GM19193 (cell line): ENCODE data around the gene EFNB3.

ENCODE experiments used
- POLR2A ChIP-seq: IDR thresholded peaks from 4 replicates; pipeline ENCODE4 v1.6.1; 2011; ENCODE audit not compliant: insufficient read depth, insufficient read length; ENCODE audit errors: extremely low read depth

EFNB3 gene

DNA sequence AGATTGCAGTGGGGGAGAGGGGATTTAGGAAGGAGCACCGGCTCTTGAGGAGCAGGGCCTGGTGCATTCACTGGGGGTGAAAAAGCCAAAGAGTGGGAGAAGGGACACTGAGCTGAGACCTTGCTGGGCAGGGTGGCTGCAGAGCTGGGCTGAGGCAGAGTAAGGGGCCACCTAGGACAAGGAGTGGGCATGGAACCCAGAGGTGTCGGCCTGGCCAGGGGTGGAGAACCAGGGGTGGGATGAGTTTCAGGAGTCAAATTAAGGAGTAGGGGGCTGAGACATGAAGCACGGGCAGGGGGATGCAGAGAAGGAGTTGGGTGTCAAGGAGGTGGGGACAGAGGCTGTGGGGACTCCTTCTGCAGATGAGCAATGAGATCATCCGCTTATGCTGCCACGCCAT is 32.6 kb downstream of the EFNB3 start:
- TF ChIP-seq POLR2A, result no peak

DNA sequence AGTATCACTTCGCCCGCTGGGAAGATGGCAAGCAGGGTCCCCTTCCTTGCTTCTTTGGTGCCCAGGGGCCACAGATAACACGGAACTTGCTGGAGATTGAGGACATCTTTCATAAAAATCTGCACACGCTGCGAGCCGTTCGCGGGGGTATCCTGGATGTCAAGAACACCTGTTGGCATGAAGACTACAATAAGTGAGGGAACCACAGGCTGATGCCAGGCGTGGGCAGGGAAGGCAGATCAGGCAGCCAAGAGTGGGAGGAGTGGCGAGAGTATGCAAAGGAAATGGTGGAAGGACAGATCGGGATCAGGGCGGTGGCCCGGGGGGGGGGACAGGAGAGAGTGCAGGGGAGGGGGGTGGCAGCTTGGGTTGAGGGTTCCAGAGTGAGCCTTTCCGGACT is 34.7 kb downstream of the EFNB3 start:
- TF ChIP-seq POLR2A, result no peak

DNA sequence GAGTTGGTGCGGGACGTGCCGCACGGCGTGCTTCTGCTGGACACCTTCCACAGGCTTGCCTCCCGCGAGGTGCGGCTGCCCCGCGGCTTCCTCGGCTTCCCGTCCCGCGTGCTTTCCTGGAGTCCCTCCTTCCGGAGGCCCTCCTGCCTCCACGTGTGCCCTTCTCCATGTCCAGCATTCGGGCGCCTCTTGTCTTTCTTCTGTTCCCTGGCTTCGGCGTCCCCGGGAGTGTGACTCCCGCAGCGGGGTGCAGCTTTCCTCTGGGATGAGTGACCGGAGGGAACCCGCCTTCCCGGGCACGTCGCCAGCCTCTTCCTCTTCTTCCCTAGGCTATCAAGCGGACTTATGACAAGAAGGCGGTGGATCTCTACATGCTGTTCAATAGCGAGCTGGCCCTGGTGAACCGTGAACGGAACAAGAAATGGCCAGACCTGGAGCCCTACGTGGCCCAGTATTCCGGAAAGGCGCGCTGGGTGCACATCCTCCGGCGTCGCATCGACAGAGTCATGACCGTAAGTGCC is 35.5 kb downstream of the EFNB3 start:
- no peak for TF ChIP-seq POLR2A

DNA sequence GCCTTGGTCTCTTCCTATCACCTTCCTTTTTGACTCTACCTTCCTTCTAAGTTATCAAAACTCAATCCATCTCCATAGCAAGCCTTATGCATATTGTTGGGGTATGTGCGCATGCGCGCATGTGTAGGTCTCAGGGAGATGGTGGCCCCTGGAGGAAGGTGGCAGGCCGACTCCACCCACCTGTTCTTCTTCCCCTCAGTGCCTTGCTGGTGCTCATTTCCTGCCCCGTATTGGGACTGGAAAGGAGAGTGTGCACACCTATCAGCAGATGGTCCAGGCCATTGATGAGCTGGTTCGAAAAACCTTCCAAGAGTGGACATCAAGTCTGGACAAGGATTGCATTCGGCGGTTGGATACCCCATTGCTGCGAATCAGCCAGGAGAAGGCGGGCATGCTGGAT is 37.7 kb downstream of the EFNB3 start:
- no peak for TF ChIP-seq POLR2A

DNA sequence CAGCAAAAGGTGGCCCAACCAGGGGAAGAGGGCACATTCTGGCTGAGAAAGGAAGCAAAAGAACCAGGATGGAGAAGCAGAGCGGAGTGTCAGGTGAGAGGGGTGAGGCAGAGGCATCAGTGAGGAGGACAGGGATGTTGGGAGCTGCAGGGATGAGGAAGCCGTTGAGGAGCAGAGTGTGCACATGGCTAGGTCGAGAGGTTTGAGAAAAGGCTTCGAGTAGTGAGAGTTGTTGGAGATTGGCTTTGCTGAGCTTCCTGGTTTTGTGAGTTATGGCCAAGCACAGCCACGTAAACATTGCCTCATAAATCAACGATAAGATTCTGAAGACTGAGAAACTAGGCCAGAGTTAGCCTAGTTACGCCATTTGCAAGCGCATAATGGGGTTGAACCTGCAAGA is 39.4 kb downstream of the EFNB3 start:
- TF ChIP-seq POLR2A, result no peak

DNA sequence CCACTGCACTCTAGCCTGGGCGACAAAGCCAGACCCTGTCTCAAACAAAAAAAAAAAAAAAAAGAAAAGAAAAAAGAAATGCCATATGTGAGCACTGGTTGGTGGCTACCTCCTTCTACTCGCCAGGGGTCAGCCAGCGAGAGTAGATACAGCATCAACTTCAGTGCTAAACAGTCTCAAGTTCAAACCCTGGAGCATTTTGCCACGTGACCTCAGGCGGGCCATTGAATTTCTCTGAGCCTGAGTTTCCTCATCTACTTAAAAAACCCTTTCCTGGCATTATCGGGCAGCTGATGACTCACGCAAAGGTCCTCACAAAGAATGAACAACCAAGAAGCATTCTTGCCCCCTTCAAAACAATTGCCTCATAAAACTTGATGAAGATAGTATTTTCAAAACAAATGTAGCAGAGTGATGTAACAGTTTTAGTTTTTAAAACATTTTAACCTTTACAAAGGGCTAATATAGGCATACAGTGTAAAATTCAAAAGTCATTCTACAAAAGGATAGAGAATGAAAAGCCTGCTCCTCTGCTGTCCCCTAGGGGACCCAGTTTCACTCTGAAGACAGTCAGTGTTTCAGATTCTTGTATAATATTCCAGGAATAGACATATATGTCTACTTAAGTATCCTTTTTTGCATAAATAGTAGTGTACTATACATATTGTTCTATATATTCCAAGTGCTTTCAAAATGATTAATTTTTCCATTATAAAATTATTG is 40.9 kb downstream of the EFNB3 start:
- TF ChIP-seq POLR2A, result no peak

DNA sequence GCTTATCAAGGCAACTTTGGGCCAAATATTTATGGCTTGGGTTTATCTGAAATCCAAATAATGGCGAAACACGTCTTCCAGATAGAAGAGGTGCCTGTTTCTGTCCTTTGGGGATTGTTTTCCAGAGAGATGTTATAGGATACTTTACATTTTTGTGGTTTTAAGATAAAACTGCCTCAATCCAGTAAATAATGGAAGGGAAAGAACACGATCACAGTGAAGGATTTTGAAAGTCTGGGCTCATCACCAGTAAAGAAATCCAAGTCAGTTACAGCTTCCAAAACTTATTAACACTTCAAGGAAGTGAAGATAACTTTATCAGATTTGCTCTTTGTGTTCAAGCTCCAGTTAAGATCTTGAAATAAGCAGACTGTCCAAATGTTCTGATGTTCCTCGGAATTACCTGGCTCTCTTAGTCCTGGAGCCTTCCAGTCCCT is 42.7 kb downstream of the EFNB3 start:
- no peak for TF ChIP-seq POLR2A

DNA sequence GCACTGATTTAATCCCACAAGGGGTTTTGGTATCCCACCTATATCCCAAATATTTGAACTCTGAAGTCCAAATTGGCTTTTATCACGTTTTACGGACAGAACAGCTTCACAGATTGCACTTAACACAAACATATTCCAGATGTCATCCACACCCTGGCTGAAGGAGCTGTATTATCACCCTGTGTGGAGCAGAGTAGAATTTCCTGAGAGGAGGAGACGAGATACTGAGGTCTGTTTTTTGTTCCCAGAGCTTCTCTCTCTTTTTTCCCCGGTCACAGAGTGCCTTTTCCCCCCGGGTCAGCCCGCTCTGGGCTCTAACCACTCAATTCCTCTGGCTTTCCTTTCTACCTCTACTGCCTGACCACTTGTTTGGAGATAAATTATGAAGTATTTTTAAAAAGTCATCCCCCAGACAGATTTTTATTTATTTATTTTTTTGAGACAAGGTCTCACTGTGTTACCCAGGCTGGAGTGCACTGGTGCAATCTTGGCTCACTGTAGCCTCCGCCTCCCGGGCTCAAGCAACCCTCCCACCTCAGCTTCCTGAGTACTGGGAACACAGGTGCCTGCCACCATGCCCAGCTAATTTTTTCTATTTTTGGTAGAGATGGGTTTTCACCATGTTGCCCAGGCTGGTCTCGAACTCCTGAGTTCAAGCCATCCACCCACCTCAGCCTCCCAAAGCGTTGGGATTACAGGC is 43.2 kb downstream of the EFNB3 start:
- no peak for TF ChIP-seq POLR2A

DNA sequence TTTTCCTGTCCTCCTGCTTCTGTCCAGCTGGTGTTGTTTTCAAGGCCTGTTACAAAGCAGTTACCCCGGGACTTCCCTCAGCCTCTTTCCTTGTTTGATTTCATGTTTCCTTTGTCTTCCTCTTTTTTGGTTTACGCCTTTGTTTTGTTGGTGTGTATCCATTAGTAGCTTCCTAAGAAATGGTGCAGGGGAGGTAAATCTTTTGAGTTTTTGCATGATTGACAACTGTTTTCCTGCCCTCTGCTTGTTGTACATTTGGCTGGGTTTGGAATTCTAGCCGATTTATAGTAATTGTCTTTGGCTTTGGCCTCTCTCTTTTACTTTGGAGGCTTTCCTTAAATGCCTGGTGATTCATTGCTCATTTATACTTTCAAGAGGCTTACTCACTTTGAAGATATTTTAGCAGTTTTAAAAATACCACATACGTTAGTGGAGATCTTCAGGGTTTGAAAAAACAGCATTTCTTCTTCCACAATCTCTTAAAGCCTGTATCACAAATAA is 45.4 kb downstream of the EFNB3 start:
- TF ChIP-seq POLR2A, result no peak

DNA sequence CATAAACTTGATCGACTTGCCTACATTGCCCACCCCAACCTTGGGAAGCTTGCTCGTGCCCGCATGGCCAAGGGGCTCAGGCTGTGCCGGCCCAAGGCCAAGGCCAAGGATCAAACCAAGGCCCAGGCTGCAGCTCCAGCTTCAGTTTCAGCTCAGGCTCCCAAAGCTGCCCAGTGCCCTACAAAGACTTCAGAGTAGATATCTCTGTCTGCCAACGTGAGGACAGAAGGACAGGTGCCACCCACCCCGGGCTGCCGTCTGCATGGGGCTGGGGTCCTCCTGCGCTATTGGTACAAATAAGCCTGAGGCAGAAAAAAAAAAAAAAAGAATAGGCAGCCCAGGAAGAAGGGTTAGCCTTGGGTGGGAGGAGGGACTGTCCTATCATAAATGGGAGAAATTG is 49.7 kb downstream of the EFNB3 start:
- TF ChIP-seq POLR2A, result no peak

DNA sequence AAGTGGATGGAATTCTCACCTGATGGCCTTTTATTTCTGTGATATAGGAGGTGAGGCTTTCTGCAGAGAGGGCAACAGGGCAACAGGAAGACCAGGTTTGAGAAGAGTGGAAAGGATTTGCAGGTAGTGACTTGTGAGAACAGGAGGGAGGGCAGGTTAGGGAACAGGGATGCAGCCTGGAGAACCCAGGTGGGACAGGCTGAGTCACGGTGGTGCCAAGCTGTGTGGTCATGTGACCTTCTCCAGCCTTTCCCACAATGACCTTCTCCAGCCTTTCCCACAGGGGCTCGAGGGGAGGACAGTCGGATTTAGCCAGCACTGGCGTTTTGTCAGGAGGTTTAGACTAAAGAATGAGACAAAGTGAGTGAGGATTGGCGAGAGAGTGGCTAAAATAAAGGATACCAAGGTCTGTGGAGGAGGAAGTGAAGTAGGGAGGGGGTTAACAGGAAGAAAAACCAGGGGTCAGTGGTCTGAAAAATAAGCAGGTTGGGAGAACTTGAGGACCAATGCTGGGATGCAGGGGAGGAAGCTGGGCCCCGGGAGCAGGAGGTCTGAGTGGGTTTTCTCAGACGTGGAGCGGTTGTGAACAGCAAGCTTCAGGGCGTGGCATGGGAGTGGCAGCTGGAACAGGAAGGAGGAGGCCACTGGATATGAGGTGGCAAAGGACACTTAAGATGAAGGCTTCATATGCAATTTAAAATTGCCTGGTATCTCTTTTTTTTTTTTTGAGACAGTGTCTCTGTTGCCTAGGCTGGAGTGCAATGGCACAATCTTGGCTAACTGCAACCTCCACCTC is 50.3 kb downstream of the EFNB3 start:
- TF ChIP-seq POLR2A, result no peak

DNA sequence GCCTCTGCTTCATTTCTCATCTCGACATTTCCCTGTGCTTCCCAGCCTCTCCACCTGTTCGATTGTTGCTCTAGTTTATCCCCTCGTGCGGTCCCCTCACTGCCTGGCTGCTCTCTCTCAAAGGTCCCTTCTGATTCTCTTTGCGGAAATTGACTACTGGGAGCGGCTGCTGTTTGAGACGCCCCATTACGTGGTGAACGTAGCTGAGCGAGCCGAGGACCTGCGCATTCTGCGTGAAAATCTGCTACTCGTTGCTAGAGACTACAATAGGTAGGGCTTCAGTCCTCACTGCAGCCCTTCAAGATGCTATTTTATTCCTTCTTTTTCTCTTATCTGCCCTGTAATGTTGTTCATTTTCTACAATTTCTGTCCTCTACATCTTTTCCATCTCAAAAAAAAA is 52.0 kb downstream of the EFNB3 start:
- no peak for TF ChIP-seq POLR2A
